Mammary epithelial cell (primary cell): ENCODE measurements around the gene NDRG4.

ENCODE experiments used
- EZH2 ChIP-seq: IDR thresholded peaks from 2 replicates; pipeline ENCODE4 v1.6.1; 2012; ENCODE audit warnings: low read length, inconsistent platforms, borderline replicate concordance
- TF ChIP-seq, protein P1 (sequence below), 2 donors: IDR thresholded peaks in 1 of 2; conservative IDR thresholded peaks in 1 of 2; 2 replicates each; pipeline ENCODE4 v1.5.1; 2011 to 2012; ENCODE audit warnings: inconsistent platforms in 2 of 2, low read length in 2 of 2, mild to moderate bottlenecking in 2 of 2, control low read depth in 1 of 2, low read depth in 1 of 2; ENCODE audit not compliant: insufficient read depth in 1 of 2; ENCODE audit errors: extremely low read depth in 1 of 2

- TF ChIP-seq, protein P1, sequence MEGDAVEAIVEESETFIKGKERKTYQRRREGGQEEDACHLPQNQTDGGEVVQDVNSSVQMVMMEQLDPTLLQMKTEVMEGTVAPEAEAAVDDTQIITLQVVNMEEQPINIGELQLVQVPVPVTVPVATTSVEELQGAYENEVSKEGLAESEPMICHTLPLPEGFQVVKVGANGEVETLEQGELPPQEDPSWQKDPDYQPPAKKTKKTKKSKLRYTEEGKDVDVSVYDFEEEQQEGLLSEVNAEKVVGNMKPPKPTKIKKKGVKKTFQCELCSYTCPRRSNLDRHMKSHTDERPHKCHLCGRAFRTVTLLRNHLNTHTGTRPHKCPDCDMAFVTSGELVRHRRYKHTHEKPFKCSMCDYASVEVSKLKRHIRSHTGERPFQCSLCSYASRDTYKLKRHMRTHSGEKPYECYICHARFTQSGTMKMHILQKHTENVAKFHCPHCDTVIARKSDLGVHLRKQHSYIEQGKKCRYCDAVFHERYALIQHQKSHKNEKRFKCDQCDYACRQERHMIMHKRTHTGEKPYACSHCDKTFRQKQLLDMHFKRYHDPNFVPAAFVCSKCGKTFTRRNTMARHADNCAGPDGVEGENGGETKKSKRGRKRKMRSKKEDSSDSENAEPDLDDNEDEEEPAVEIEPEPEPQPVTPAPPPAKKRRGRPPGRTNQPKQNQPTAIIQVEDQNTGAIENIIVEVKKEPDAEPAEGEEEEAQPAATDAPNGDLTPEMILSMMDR (conservative IDR thresholded peaks at IDR 0.05 in 1 of 2, IDR thresholded peaks at IDR 0.05 in 1 of 2; ENCODE audit: extremely low read depth in 1 of 2, insufficient read depth in 1 of 2, low read depth in 1 of 2, low read length in 2 of 2), result no peak
- TF ChIP-seq EZH2, result no peak
Observed at GRCh38 chr16:58509256-58510096, 9.5 kb downstream of the NDRG4 start.
